Breast epithelium (tissue), 4 donors: ENCODE data around the gene PLCH1. TPM values are rescaled to one million over a fixed set of nuclear protein-coding genes. Genes with fewer than 3 reads are reported as not detected.

Experiments
- DNase-seq, 2 donors: peaks; one replicate each; pipeline ENCODE4 v3.0.0-alpha.2; 2019; ENCODE audit warnings: low spot score in 2 of 2
- H3K27ac ChIP-seq, 2 donors: fragments of 200-600 bp; sonication (generic) in 1 of 2; one replicate each; pipeline ENCODE4 v1.5.1; 2016 to 2019; ENCODE audit warnings: mild to moderate bottlenecking in 1 of 2
- H3K27me3 ChIP-seq, 2 donors: fragments of 200-600 bp; sonication (generic) in 1 of 2; one replicate each; pipeline versions ENCODE4 v1.5.1 to v1.6.0; 2017 to 2019; ENCODE audit warnings: control low read depth in 1 of 2, mild to moderate bottlenecking in 1 of 2
- H3K36me3 ChIP-seq: fragments of 200-600 bp; one replicate; pipeline ENCODE4 v1.5.1; 2019
- H3K4me1 ChIP-seq, 2 donors: fragments of 200-600 bp; sonication (generic); one replicate each; pipeline ENCODE4 v1.5.1; 2016 to 2019; ENCODE audit warnings: control low read depth in 1 of 2
- H3K4me3 ChIP-seq, 3 donors: fragments of 200-600 bp; sonication (generic); 1 replicate in 2 of 3; 2 replicates in 1 of 3; pipeline ENCODE4 v1.5.1; 2016 to 2019; ENCODE audit warnings: mild to moderate bottlenecking in 3 of 3, moderate library complexity in 2 of 3
- H3K9me3 ChIP-seq, 2 donors: fragments of 200-600 bp; sonication (generic) in 1 of 2; one replicate each; pipeline ENCODE4 v1.5.1; 2016 to 2019; ENCODE audit warnings: control low read depth in 1 of 2
- CTCF ChIP-seq, 3 donors: fragments of 450-650 bp; IDR thresholded peaks; one replicate each; pipeline ENCODE4 v1.5.1; 2016 to 2017; ENCODE audit warnings: antibody characterized with exemption in 3 of 3, mild to moderate bottlenecking in 3 of 3, moderate library complexity in 3 of 3
- POLR2A ChIP-seq: fragments of 450-650 bp; IDR thresholded peaks from one replicate; pipeline ENCODE4 v1.6.1; 2016; ENCODE audit warnings: antibody characterized with exemption, mild to moderate bottlenecking, moderate library complexity
- POLR2AphosphoS5 ChIP-seq, 3 donors: sonication (generic); formaldehyde crosslinking; IDR thresholded peaks; one replicate each; pipeline ENCODE4 v1.6.1; 2017; ENCODE audit warnings: antibody characterized with exemption in 3 of 3
- intact Hi-C: fragments of 100-400 bp; cut with DNase I; formaldehyde crosslinking; loops from one replicate; pipeline ENCODE4 v1.15.1; 2023; ENCODE audit warnings: low total_unique reads
- total RNA-seq, 3 donors: library from RNA; depleted of rRNA; stranded (reverse); fragments of >200 nt; gene quantifications; one replicate each; pipeline ENCODE4 v1.1.0, GENCODE V29; 2016

PLCH1 gene
- total RNA-seq, 3 donors from 2014 or later: 2.0 to 3.4 TPM; not detected in 1

DNA sequence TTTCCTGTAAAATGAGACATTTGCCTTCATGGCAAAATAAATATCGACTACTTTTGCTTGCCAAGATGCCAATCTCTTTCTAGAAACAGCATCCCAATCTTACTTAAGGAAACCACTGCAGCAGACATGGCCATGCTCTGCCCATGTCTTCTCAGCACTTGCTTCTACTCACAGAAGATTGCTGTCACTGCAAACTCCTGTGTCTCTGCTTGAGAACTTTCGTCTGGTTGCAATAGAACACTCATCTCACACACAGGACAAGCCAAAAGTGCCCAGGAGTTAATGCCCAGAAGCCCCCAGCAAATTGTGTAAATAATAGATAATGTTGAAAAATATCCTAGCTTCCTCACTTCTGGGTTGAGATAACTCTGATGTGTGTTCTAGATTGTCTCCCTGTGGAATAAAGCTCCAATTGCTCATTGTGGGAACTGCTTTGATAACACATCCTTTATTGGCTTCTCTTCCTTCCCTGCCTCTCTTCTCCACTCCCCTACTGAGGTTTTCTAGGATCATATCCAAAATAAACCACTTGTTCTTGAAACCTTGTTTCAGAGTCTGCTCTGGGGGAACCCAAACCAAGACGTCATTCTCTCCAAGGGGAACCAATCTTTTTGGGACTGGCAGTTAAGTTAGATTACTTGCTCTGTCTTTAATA, 295.1 kb downstream of the PLCH1 start:
- TF ChIP-seq POLR2A: no peak
- no peak for TF ChIP-seq POLR2AphosphoS5 (IDR thresholded peaks at IDR 0.05)
- TF ChIP-seq CTCF (IDR thresholded peaks at IDR 0.05): no peak
- no peak for DNase-seq
- no peak overlapping the region for H3K4me3 ChIP-seq
- H3K27me3 ChIP-seq: no peaks in the 10 kb centered on the region
- intact Hi-C loops: no loop called here
- no peak overlapping the region for H3K27ac ChIP-seq
- no peaks in the 10 kb centered on the region for H3K36me3 ChIP-seq
- no peaks in the 10 kb centered on the region for H3K4me1 ChIP-seq
- H3K9me3 ChIP-seq: no peaks in the 10 kb centered on the region

GRCh38 chr3:155448531-155448930, 296.3 kb downstream of the PLCH1 start:
- intact Hi-C loops: no loop called here
- no peaks in the 10 kb centered on the region for H3K27me3 ChIP-seq
- H3K4me1 ChIP-seq: no peaks in the 10 kb centered on the region
- H3K27ac ChIP-seq: no peak overlapping the region
- H3K9me3 ChIP-seq: no peaks in the 10 kb centered on the region
- no peak overlapping the region for H3K4me3 ChIP-seq
- DNase-seq: no peak
- TF ChIP-seq POLR2AphosphoS5 (IDR thresholded peaks at IDR 0.05): no peak
- TF ChIP-seq CTCF (IDR thresholded peaks at IDR 0.05): no peak
- TF ChIP-seq POLR2A: no peak
- no peaks in the 10 kb centered on the region for H3K36me3 ChIP-seq

GRCh38 chr3:155446366-155446765, 298.5 kb downstream of the PLCH1 start:
- DNase-seq: no peak

GRCh38 chr3:155444771-155445170, 300.1 kb downstream of the PLCH1 start:
- intact Hi-C loops: no loop called here
- H3K4me1 ChIP-seq: no peaks in the 10 kb centered on the region
- TF ChIP-seq POLR2A (no peak), CTCF (IDR thresholded peaks at IDR 0.05) (no peak), POLR2AphosphoS5 (IDR thresholded peaks at IDR 0.05) (no peak)

More at GRCh38 chr3:155446366-155446765, 298.5 kb downstream of the PLCH1 start:
- intact Hi-C loops: no loop called here
- Histone ChIP-seq H3K9me3 (no peaks in the 10 kb centered on the region), H3K27ac (no peak overlapping the region), H3K27me3 (no peaks in the 10 kb centered on the region), H3K4me1 (no peaks in the 10 kb centered on the region), H3K4me3 (no peak overlapping the region), H3K36me3 (no peaks in the 10 kb centered on the region)
- TF ChIP-seq POLR2AphosphoS5 (IDR thresholded peaks at IDR 0.05): no peak
- TF ChIP-seq CTCF (IDR thresholded peaks at IDR 0.05): no peak
- TF ChIP-seq POLR2A: no peak

DNA sequence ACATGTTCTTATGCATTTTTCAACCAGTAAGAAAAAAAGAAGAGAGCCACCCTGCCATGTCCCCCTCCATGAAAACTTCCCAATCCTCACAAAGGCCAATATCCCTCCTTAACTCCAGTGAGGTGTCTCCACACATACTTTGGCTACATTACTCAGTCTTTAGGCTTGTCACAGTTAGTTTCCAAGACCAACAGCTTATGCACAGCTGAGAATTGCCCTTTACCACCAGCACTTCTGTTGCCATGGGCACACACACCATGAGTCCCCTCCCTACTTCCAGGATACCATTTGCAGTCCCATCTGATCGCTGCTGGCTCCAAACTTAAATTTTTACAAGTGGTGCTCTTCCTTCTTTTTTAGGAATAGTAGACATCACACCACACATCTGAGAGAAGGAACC, 301.1 kb downstream of the PLCH1 start:
- intact Hi-C loops: no loop called here
- H3K9me3 ChIP-seq: no peaks in the 10 kb centered on the region
- no peak for DNase-seq
- no peak overlapping the region for H3K27ac ChIP-seq
- H3K27me3 ChIP-seq: no peaks in the 10 kb centered on the region
- no peak for TF ChIP-seq POLR2A
- TF ChIP-seq POLR2AphosphoS5 (IDR thresholded peaks at IDR 0.05): no peak
- no peak for TF ChIP-seq CTCF (IDR thresholded peaks at IDR 0.05)
- H3K4me1 ChIP-seq: no peaks in the 10 kb centered on the region
- H3K36me3 ChIP-seq: no peaks in the 10 kb centered on the region
- H3K4me3 ChIP-seq: no peak overlapping the region

More at GRCh38 chr3:155444771-155445170, 300.1 kb downstream of the PLCH1 start:
- no peak for DNase-seq
- Histone ChIP-seq H3K4me3 (no peak overlapping the region), H3K27me3 (no peaks in the 10 kb centered on the region), H3K36me3 (no peaks in the 10 kb centered on the region), H3K9me3 (no peaks in the 10 kb centered on the region), H3K27ac (no peak overlapping the region)
